ENCODE results near the gene MAPK8IP1. TPM values are rescaled to one million over a fixed set of nuclear protein-coding genes. Genes with fewer than 3 reads are reported as not detected.
"Not testable (repeated sequence)": the region's sequence is repeated elsewhere in the genome, so short reads cannot be mapped to it uniquely, and the experiment has no call there.

The MAPK8IP1 gene
- total RNA-seq, result under 1 TPM; 0.85 to 0.86 TPM

DNA sequence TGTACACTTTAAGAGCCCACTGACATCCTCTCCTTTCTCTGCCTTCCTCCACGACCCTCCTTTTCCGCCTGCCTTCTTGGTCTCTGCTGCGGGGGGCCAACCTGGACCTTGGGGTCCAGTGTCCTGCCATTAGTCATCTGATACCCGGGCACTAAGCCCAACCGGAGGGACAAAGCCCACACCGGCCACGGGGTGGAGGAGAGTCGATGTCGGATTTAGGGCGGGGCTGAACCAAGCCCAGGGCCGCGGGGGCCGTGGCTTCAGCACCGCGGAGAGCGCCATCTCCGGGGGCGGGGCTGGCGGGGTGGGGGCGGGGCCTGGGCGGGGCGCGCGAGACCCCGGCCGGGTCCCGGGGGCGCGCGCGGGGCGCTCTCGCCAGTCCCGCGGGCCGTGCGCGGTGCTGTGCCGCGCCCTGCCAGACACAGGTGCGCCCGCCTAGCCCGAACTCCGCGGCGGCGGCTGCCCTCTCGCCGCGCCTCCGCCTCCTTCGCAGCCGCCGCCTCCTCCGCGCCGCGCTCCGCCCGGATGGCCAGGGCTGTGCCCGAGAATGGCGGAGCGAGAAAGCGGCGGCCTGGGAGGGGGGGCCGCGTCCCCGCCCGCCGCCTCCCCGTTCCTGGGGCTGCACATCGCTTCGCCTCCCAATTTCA is at the start of gene MAPK8IP1:
Gene MAPK8IP1 (plus strand): TSS at position 378 of the 647 bp plus-strand sequence. CDS start 170 bp downstream, at position 548.
- H3K4me1 Mint-ChIP-seq, result peaks cover 4% of the 10 kb centered on the region
- peaks cover 6% of the 10 kb centered on the region for H3K27me3 Mint-ChIP-seq
- no peak within 1 kb of the TSS for H3K27ac Mint-ChIP-seq
- H3K4me3 Mint-ChIP-seq, result peak within 1 kb of the TSS; percentile 73
- POLR2A ChIA-PET, result no interaction called here
- peak; percentile 80 for ATAC-seq (ENCODE audit: low read depth)
- DNase-seq, result peak; percentile 80
- no peaks in the 10 kb centered on the region for H3K36me3 Mint-ChIP-seq
- H3K9me3 Mint-ChIP-seq, result no peaks in the 10 kb centered on the region

GRCh38 chr11:45839204-45839603 is 46.2 kb upstream of the MAPK8IP1 start:
- DNase-seq (no peak), ATAC-seq (ENCODE audit: low read depth) (no peak)
- Mint-ChIP-seq H3K27ac (no peak overlapping the region), H3K27me3 (peaks cover 22% of the 10 kb centered on the region), H3K4me3 (no peak overlapping the region), H3K36me3 (peaks cover 16% of the 10 kb centered on the region), H3K9me3 (no peaks in the 10 kb centered on the region), H3K4me1 (peaks cover 30% of the 10 kb centered on the region)
- POLR2A ChIA-PET, result no interaction called here

DNA sequence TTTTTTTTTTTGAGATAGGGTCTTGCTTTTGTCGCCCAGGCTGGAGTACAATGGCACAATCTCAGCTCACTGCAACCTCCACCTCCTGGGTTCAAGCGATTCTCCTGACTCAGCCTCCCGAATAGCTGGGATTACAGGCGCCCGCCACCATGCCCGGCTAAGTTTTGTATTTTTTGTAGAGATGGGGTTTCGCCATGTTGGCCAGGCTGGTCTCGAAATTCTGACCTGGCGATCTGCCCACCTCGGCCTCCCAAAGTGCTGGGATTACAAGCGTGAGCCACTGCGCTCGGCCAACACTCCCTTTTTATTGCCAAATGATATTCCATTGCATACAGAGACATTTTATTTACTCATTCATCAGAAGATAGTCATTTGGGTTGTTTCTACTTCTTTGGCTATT is 45.2 kb upstream of the MAPK8IP1 start:
- H3K27ac Mint-ChIP-seq; H3K4me3 Mint-ChIP-seq; H3K9me3 Mint-ChIP-seq; DNase-seq; POLR2A ChIA-PET; ATAC-seq (ENCODE audit: low read depth): not testable (repeated sequence)
- H3K36me3 Mint-ChIP-seq, result peaks cover 16% of the 10 kb centered on the region
- H3K27me3 Mint-ChIP-seq, result peaks cover 25% of the 10 kb centered on the region
- peaks cover 24% of the 10 kb centered on the region for H3K4me1 Mint-ChIP-seq

- Mint-ChIP-seq H3K27me3 (peaks cover 19% of the 10 kb centered on the region), H3K9me3 (no peaks in the 10 kb centered on the region), H3K36me3 (no peaks in the 10 kb centered on the region), H3K27ac (peak overlapping the region; percentile 84), H3K4me3 (peak overlapping the region; percentile 75), H3K4me1 (peaks cover 27% of the 10 kb centered on the region)
- ATAC-seq (ENCODE audit: low read depth) (peak; percentile 20), DNase-seq (peak; percentile 82)
- POLR2A ChIA-PET, result interaction anchor here (2.4 kb wide), 1 partner anchor 38 kb away, joined by 13 read pairs; the partner anchor contains the start of gene SLC35C1
Observed at GRCh38 chr11:45843158-45843924, 42.1 kb upstream of the MAPK8IP1 start.

- Mint-ChIP-seq H3K36me3 (no peaks in the 10 kb centered on the region), H3K4me1 (peaks cover 37% of the 10 kb centered on the region), H3K27me3 (peaks cover 19% of the 10 kb centered on the region), H3K27ac (no peak overlapping the region), H3K9me3 (no peaks in the 10 kb centered on the region), H3K4me3 (no peak overlapping the region)
- POLR2A ChIA-PET, result interaction anchor here (3.7 kb wide), 1 partner anchor 11 kb away, joined by 27 read pairs; no protein-coding TSS in a partner anchor
- DNase-seq, result no peak
- ATAC-seq (ENCODE audit: low read depth), result no peak
Observed at GRCh38 chr11:45844822-45845578, 40.5 kb upstream of the MAPK8IP1 start.

- Mint-ChIP-seq H3K4me3 (peak overlapping the region; percentile 88), H3K4me1 (peaks cover 43% of the 10 kb centered on the region), H3K36me3 (peaks cover 2% of the 10 kb centered on the region), H3K27me3 (peaks cover 15% of the 10 kb centered on the region), H3K9me3 (no peaks in the 10 kb centered on the region), H3K27ac (no peak overlapping the region)
- POLR2A ChIA-PET, result interaction anchor here (0.9 to 3.7 kb wide), 5 partner anchors 12 to 276 kb away, joined by 3 to 27 read pairs (median 10); partner anchors contain the start of genes PEX16 and SLC35C1
- DNase-seq (no peak), ATAC-seq (ENCODE audit: low read depth) (no peak)
Observed at GRCh38 chr11:45846174-45846675, 39.2 kb upstream of the MAPK8IP1 start.

- Mint-ChIP-seq H3K4me1 (peaks cover 43% of the 10 kb centered on the region), H3K4me3 (peak within 1 kb of the TSS; percentile 88), H3K27ac (peak within 1 kb of the TSS; percentile 86), H3K27me3 (peaks cover 14% of the 10 kb centered on the region), H3K36me3 (peaks cover 2% of the 10 kb centered on the region), H3K9me3 (no peaks in the 10 kb centered on the region)
- DNase-seq (peak; percentile 96), ATAC-seq (ENCODE audit: low read depth) (peak; percentile 90)
- POLR2A ChIA-PET, result interaction anchor here (0.9 to 3.7 kb wide), 5 partner anchors 13 to 275 kb away, joined by 3 to 27 read pairs (median 10); partner anchors contain the start of genes PEX16 and SLC35C1
Observed at GRCh38 chr11:45846974-45847910, 38.2 kb upstream of the MAPK8IP1 start, which contains the start of gene CRY2. CRY2 (plus strand) TSS chr11:45847475; CDS start chr11:45847491, 16 bp downstream.

GRCh38 chr11:45847911-45848316 is 37.5 kb upstream of the MAPK8IP1 start:
- Mint-ChIP-seq H3K4me3 (peak overlapping the region; percentile 88), H3K27me3 (peaks cover 12% of the 10 kb centered on the region), H3K27ac (peak overlapping the region; percentile 86), H3K36me3 (peaks cover 2% of the 10 kb centered on the region), H3K4me1 (peaks cover 40% of the 10 kb centered on the region), H3K9me3 (no peaks in the 10 kb centered on the region)
- DNase-seq (no peak), ATAC-seq (ENCODE audit: low read depth) (peak; percentile 31)
- POLR2A ChIA-PET, result interaction anchor here (1.5 to 3.7 kb wide), 2 partner anchors 14 to 43 kb away, joined by 16 to 27 read pairs; partner anchors contain the start of gene SLC35C1

- peaks cover 32% of the 10 kb centered on the region for H3K4me1 Mint-ChIP-seq
- no peak overlapping the region for H3K27ac Mint-ChIP-seq
- POLR2A ChIA-PET, result no interaction called here
- DNase-seq (no peak), ATAC-seq (ENCODE audit: low read depth) (no peak)
- H3K27me3 Mint-ChIP-seq, result peaks cover 11% of the 10 kb centered on the region
- peak overlapping the region; percentile 88 for H3K4me3 Mint-ChIP-seq
- H3K36me3 Mint-ChIP-seq, result peaks cover 2% of the 10 kb centered on the region
- no peaks in the 10 kb centered on the region for H3K9me3 Mint-ChIP-seq
Observed at GRCh38 chr11:45848654-45849081, 36.8 kb upstream of the MAPK8IP1 start.

DNA sequence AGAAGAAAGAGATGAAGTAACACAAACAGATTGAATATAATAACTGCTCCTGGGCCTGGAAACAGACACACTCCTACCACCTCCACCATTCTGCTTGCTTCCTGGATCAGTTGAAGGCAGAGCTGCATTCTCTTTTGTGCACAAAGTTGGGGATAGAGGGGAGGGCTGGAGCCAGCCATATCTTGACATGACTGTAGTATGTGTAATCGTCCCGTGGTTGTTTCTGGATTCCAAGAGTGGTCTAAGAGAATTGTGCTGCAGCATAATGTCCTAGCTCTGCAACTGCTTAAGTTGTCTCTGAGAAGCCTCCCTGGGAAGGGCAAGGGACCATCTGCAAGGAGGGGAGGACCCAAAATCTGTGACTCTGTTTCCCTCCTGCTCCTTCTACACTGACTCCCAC is 35.0 kb upstream of the MAPK8IP1 start:
- Mint-ChIP-seq H3K9me3 (no peaks in the 10 kb centered on the region), H3K4me3 (no peak overlapping the region)
- POLR2A ChIA-PET, result interaction anchor here (0.8 kb wide), 1 partner anchor 68 kb away, joined by 3 read pairs; the partner anchor contains the start of gene PEX16

DNA sequence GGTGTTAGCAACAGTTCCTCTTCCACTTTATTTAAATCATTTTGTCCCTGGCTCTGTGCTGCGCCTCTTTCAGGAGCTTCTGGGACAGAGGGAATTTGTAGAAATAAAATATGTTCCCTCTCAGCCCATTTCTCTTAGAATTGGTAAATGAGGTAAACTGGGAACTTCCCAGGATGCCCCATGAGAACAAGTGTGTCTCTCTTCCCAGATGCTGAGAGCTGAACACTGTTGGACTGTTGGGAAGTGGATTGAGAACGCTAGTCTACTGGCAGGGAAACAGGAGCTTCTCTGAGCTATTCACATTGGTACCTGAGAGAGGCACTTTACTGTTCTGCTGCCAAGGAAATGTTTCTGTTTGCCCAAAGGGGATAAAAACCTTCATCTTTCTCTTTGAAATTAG is 34.2 kb upstream of the MAPK8IP1 start:
- Mint-ChIP-seq H3K4me3 (no peak overlapping the region), H3K36me3 (peaks cover 2% of the 10 kb centered on the region), H3K9me3 (no peaks in the 10 kb centered on the region), H3K27ac (no peak overlapping the region), H3K4me1 (peaks cover 28% of the 10 kb centered on the region), H3K27me3 (no peaks in the 10 kb centered on the region)
- POLR2A ChIA-PET, result interaction anchor here (0.8 kb wide), 1 partner anchor 67 kb away, joined by 3 read pairs; the partner anchor contains the start of gene PEX16
- DNase-seq (no peak), ATAC-seq (ENCODE audit: low read depth) (no peak)

More for the DNA sequence above, 35.0 kb upstream of the MAPK8IP1 start:
- Mint-ChIP-seq H3K27me3 (peaks cover 5% of the 10 kb centered on the region), H3K27ac (no peak overlapping the region), H3K4me1 (peaks cover 28% of the 10 kb centered on the region), H3K36me3 (peaks cover 2% of the 10 kb centered on the region)
- no peak for ATAC-seq (ENCODE audit: low read depth)
- no peak for DNase-seq
